ENCODE results near the gene TWNK. TPM values are rescaled to one million over a fixed set of nuclear protein-coding genes. Genes with fewer than 3 reads are reported as not detected.

Gene TWNK
- total and polyA plus RNA-seq, 9 of the 15 experiments (the other 6 are each of a cell fraction or from before 2014, with no cell fraction given): 11.6 to 34.7 (median 17.4) TPM

GRCh38 chr10:100979791-100980272 is 7.5 kb upstream of the TWNK start:
- ATAC-seq (no peak), FAIRE-seq (no peak), DNase-seq (ENCODE audit: extremely low read depth in 1 of 4, low spot score in 3 of 4) (no peak)
- no peak overlapping the region for H2AFZ ChIP-seq (ENCODE audit: low read depth, low read length)
- H3K27ac ChIP-seq (ENCODE audit: extremely low read depth, low read depth, low read length): no peak overlapping the region
- H3K9me1 ChIP-seq (ENCODE audit: control insufficient read depth, insufficient read depth, low read length): no peaks in the 10 kb centered on the region
- no peaks in the 10 kb centered on the region for H3K9me3 ChIP-seq (replicated peaks; ENCODE audit: control insufficient read depth, insufficient read depth, low read depth, low read length)
- H4K20me1 ChIP-seq (replicated peaks; ENCODE audit: control insufficient read depth, insufficient read depth, low read length): no peaks in the 10 kb centered on the region; the same call in 1 of the 2 replicates
- BruUV-seq (replicated peaks): no TSS peak
- ChIA-PET POLR2A (no interaction called here), CTCF (ENCODE audit: low intra/inter-chr PET ratio) (no interaction called here)
- H3K4me3 ChIP-seq: no peak overlapping the region
- H3K4me2 ChIP-seq (ENCODE audit: insufficient read depth, low read length): no peak overlapping the region
- peaks cover 0 to 4% of the 10 kb centered on the region in 2 experiments; a peak in 2 of 5 replicates for H3K4me1 ChIP-seq (replicated peaks in 1 of 2; ENCODE audit: control insufficient read depth in 2 of 2, insufficient read depth in 2 of 2, low read length in 2 of 2)
- H3K27me3 ChIP-seq (ENCODE audit: control insufficient read depth in 2 of 2, insufficient read depth in 2 of 2, low read length in 2 of 2): no peaks in the 10 kb centered on the region
- in situ Hi-C loops (cut with MboI) (loop anchor here (25.0 kb wide), 1 partner anchor 1057 kb away; no protein-coding TSS in a partner anchor), intact Hi-C loops (cut with micrococcal nuclease) (no loop called here)
- peaks cover 12% of the 10 kb centered on the region; the same call in 2 of the 3 replicates for H3K36me3 ChIP-seq (ENCODE audit: control insufficient read depth, insufficient read depth, low read length)
- peak overlapping the region in 1 of 2 experiments; percentile 45; a peak in 1 of 4 replicates for H3K9ac ChIP-seq (ENCODE audit: insufficient read depth in 1 of 2, low read depth in 2 of 2, low read length in 2 of 2)
- WGBS (ENCODE audit: insufficient coverage, low coverage, missing lambda C conversion rate): 100% methylated on average over 12 of the region's 16 CpGs
- H3K79me2 ChIP-seq (ENCODE audit: control insufficient read depth, insufficient read depth, low read length): no peaks in the 10 kb centered on the region
- no peak for TF ChIP-seq ZNF589 (CRISPR knock-in tag; IDR thresholded peaks at IDR 0.05; ENCODE audit: low read depth)
- no peak for TF ChIP-seq RB1 (IDR thresholded peaks at IDR 0.05; ENCODE audit: low read depth)
- TF ChIP-seq, protein P1, sequence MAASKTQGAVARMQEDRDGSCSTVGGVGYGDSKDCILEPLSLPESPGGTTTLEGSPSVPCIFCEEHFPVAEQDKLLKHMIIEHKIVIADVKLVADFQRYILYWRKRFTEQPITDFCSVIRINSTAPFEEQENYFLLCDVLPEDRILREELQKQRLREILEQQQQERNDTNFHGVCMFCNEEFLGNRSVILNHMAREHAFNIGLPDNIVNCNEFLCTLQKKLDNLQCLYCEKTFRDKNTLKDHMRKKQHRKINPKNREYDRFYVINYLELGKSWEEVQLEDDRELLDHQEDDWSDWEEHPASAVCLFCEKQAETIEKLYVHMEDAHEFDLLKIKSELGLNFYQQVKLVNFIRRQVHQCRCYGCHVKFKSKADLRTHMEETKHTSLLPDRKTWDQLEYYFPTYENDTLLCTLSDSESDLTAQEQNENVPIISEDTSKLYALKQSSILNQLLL (CRISPR knock-in tag; IDR thresholded peaks at IDR 0.05; ENCODE audit: borderline replicate concordance): no peak
- no peak for TF ChIP-seq ZC3H8 (IDR thresholded peaks at IDR 0.05)
- no peak for TF ChIP-seq CBFA2T2 (conservative IDR thresholded peaks at IDR 0.05)
- no peak for TF ChIP-seq RFX5 (IDR thresholded peaks at IDR 0.05; ENCODE audit: low read depth, low read length)
- no peak for TF ChIP-seq ZFP30 (CRISPR knock-in tag; IDR thresholded peaks at IDR 0.05; ENCODE audit: borderline replicate concordance)
- TF ChIP-seq, protein P2, sequence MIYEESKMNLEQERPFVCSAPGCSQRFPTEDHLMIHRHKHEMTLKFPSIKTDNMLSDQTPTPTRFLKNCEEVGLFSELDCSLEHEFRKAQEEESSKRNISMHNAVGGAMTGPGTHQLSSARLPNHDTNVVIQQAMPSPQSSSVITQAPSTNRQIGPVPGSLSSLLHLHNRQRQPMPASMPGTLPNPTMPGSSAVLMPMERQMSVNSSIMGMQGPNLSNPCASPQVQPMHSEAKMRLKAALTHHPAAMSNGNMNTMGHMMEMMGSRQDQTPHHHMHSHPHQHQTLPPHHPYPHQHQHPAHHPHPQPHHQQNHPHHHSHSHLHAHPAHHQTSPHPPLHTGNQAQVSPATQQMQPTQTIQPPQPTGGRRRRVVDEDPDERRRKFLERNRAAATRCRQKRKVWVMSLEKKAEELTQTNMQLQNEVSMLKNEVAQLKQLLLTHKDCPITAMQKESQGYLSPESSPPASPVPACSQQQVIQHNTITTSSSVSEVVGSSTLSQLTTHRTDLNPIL (CRISPR knock-in tag; IDR thresholded peaks at IDR 0.05): no peak
- no peak for TF ChIP-seq ZBTB2 (IDR thresholded peaks at IDR 0.05)
- TF ChIP-seq VEZF1 (CRISPR knock-in tag; IDR thresholded peaks at IDR 0.05): no peak

All from K562 (cell line).